Measurements from ENCODE around the gene YWHAQ.
"Not testable (repeated sequence)": the region's sequence is repeated elsewhere in the genome, so short reads cannot be mapped to it uniquely, and the experiment has no call there.

Gene YWHAQ

DNA sequence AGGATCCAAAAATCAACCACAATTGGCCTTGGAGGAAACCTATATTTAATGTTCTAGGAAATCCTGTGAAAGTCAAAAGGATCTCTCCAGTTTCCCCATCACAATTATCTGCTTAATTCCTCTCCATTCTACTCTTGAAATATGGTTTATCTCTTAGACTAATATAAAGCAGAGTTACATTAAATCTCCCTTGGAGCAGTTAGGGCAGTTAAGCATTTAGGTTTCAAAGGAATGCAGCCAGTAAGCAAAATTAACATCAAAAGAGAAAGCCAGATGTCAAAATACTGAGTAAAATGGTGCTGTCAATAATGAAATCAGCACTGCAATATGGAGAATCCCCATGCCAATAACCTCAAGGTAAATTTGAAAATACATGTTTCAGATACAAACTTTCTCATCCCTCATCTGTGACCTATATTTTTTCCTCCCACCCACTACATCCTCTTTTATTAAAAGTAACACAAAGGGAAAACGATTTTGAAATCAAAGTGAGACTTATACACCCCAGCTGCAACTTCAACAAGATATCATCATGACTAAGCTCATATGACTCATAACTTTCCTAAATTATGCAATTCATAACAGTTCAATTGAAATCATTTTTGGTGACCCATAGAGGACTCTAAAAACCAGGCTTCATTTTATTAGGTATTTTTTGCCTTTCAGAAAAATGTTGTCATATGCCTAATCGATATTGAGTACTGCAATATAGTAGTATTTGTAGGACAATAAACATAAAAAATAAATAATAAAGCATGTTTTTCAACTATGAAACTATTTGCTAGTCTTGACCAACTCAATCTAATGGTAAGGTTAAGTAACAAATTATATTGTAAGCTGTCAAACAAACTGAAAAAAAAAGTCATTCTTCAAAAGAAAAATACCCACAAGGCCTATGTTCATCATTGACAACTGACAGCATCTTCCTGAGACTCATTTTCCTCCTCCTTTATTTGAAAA, 78.3 kb downstream of the YWHAQ start:
- DNase-seq (ENCODE audit: low read depth): no peak

DNA sequence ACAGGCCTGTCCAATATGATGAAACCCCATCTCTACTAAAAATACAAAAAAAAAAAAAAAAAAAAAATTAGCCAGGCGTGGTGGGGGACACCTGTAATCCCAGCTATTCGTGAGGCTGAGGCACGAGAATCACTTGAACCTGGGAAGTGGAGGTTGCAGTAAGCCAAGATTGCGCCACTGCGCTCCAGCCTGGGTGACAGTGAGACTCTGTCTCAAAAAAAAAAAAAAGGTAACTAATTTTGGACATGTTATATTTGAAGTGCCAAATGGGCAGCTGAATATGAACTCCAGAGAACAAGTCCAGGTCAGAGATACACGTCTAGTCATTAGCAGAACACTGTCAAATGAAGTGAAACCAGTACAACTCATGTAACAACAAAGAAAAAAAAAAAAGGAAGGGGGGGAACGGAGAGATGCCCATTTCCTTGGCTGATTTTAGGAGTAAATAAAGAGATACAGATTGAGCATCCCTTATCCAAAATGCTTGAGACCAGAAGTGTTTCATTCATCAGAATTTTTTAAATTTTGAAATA, 79.9 kb downstream of the YWHAQ start:
- not testable (repeated sequence) for DNase-seq (ENCODE audit: low read depth)

DNA sequence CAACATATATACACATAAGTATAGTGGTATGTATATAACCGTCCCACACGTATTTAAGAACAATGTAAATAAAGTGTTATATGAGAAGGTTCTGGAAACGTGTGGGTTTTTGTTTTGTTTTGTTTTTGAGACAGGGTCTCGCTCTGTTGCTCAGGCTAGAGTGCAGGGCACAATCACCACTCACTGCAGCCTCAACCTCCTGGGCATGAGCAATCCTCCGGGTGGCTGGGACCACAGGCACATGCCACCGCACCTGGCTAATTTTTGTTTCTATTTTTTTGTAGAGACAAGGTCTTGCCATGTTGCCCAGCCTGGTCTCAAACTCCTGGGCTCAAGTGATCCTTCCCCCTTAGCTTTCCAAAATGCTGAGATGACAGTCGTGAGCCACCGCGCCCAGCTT, 81.4 kb downstream of the YWHAQ start:
- DNase-seq (ENCODE audit: low read depth): no peak

DNA sequence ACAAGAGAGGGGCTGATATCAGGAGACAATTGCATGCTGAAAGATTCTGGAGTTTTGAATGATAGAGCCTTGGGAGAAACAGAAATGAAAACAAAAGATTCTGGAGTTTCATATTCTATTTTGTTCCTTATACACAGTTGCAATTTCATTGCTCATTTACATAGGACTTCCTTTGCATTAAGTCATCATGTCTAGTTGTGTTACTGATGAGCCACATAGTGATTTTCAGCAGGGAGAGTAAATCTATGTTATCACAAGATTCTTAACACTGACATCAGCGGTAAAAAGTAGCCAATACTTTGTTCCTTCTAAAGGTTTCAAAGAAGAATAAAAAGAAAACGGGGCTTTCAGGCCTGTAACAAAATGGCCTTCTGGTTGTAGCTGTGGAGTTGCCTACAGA, 82.3 kb downstream of the YWHAQ start:
- no peak for DNase-seq (ENCODE audit: low read depth)

DNA sequence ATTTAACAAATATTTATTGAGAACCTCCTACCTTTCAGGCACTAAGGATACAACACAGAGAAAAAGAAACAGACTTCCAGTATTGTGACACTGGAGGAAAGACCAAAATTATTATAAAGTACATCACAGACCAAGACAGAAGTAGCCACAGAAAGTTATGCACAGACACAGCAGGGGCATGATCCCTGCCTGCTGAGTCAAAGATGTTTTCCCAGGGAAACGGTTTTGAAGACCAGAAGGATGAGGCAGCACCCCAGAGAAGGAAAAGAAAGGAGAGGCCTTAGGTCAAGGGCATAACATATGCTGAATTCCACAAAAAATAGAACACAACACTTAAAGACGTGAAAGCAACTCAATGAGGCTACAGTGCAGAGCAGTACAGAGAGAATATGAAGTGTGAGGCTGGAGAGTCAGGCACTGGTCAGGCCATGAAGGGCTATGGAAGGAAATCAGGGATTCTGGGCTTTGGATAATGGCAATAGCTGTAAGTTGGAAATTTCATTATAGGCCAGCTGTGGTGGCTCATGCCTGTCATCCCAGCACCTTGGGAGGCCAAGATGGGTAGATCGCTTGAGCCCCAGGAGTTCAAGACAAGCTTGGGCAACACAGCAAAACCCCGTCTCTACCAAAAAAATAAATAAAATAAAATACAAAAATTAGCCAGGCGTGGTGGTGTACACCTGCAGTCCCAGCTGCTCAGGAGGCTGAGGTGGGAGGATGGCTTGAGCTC, 83.4 kb downstream of the YWHAQ start:
- no peak for DNase-seq (ENCODE audit: low read depth)

DNA sequence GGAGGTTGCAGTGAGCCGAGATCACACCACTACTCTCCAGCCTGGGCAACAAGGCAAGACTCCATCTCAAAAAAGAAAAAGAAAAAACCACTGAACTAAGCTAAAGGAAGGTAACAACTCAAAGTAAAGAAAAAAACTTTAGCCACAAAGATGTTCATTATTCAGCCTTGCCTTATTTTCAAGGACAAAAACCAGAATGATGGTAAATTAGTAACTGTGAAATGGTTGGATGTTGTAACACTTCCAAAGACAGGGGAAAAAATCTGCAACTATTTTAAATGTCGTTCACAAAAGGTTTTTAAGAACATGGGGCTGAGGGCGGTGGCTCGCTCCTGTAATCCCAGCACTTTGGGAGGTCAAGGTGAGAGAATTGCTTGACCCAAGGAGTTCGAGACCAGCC, 85.3 kb downstream of the YWHAQ start:
- DNase-seq (ENCODE audit: low read depth): no peak

DNA sequence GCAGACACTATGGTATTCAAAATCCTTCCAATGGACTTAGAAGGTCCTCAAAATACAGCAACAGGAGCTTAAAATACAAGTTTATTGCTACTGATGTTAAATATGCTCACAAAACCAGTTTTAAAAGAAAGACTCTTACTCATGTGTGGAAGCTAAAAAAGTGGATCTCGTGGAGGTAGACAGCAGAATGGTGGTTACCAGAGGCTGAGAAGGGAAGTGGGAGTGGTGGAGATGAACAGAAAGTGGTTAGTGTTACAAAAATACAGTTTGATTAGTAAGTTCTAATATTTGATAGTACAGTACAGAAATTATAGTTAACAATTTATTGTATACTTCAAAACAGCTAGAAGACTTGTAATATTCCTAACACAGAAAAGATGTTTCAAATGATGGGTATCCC, 87.2 kb downstream of the YWHAQ start:
- no peak for DNase-seq (ENCODE audit: low read depth)

DNA sequence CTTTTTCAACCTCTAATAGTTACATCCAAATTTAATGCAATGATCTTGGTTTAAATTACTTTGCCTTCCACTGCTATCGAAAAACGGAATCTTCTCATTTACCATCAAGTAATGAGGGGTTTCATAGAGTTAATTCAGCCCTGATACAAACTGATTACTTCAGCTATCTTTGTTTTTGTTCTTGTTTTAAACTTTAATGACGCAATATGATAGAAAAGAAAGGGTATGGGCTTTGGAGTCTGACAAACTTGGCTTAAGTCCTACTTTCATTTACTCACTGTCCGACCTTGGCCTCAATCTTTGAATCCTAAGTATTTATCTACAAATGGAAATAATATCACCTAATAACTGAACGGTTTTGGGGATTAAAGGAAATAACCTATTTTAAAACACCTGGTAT, 91.3 kb downstream of the YWHAQ start:
- no peak for DNase-seq (ENCODE audit: low read depth)

DNA sequence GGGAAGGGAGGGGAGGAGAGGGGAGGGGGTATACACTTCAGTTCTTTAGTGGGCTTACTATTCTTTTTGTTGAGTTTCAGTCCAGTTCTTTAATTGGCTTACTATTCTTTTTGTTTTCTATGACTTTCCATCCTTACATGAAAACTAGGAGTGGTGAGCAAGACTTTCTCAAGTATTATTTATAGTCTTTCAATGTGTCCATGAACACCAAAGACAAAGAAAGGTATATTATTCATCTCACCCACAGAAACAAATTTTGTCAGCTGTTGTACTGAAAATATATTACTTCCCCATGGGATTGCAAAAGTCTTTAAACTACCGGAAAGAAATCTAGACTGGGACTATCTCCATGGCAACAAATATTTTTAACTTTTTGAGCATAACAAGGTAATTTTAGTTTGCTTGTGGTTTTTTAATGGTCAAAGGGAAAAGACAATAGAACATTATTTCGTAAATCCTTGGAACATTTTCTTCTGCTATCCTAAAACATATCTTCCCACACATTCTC, 92.7 kb downstream of the YWHAQ start:
- DNase-seq (ENCODE audit: low read depth): no peak

DNA sequence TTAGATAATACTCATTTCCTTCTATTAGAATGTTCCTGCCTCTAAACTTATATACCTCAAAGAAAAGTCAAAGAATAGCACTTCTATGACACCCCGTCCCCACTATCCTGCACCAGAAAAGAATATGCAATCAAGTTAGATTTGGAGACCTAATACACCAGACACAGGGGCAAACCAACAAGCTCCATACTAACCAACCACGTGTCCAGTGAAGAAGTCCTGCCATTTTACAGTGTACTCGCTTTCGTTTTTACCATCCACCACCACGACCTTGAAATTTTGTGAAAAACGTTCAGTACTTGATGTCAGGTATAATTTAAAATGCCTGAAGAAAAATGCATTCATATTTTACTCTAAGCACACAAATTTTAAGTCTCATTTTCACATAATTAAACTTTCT, 94.3 kb downstream of the YWHAQ start:
- no peak for DNase-seq (ENCODE audit: low read depth)

DNA sequence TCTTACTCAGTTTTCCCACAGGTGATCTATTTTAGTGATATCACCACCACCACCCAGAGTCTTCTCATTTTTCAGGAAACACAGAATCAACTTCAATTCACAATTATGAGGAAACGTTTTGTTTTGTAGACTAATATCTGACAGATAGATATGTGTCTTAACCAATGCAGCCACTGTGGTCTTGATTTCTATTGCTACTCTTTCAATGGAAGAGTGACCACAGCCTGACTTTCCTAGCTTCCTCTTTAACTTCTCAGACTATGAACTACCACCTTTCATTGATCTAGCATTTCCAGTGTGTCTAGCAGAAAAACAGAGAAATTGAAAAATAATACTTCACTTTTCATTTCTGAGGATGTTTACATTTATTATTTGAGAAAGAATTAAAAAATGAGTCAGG, 95.6 kb downstream of the YWHAQ start:
- no peak for DNase-seq (ENCODE audit: low read depth)
